ENCODE measurements around the gene GRHPR.

The GRHPR gene

DNA sequence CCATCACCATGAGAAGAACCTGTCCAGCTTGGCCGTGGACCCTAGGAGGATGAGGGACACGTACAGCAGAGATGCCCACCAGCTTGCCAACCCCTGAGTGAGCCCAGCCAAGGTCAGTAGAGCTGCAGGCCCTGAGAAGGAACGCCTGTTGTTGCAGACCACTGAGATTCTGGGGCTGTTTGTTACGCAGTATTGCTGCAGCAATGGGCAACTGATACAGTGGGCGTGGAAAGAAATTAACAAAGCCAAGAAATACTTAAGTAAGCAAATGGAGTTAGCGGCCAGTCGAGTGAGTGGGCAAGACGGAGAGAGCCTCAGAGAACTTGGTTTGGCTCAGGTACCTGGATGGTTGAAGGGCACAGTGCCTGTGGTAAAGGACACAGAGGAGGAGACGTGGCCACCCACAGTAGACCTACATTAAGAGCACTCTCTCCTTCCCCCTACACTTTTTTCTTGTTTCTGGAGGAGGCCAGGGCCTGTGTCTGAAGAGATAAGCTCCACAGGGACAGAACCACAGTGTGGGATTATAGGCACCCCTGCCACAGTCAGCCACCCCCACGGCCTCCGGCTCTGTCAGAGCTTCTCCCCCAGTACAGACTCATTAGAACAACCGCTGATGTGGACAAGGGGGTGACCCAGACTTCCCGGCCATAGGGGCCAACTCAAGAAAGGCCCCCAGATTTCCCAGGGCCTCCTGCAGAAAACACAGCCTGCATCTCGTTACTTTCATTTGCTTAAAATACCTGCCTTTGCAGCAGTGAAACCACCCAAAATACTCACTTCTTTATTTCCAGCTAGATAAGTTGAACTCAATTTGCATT is 40.1 kb upstream of the GRHPR start:
- peak overlapping the region; percentile 62 for H3K9ac ChIP-seq (ENCODE audit: low read length)
- peak overlapping the region; percentile 1 for H3K4me3 ChIP-seq (ENCODE audit: insufficient read depth, low read length, poor library complexity, severe bottlenecking)
- H3K27ac ChIP-seq (ENCODE audit: low read depth, low read length), result peak overlapping the region; percentile 97

DNA sequence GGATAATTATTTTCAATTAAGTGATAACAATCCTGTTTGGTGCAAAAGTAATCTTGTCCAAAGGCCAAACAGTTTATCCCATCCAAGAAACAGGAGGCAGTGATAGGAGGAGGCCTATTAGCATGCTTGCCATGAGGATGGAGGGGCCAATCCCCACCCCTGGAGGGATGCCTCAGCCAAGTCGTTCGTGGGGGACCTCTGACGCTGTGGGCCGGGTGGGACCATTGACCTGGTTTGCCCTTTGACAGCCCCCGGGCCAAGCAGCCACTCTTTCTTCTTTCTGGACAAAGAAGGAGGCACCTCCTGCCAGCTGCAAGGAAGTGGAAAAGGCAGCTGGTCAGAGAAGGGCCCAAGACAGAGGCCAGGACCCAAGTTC is 39.5 kb upstream of the GRHPR start:
- H3K9ac ChIP-seq (ENCODE audit: low read length), result peak overlapping the region; percentile 62
- H3F3A ChIP-seq (ENCODE audit: insufficient read depth), result peaks cover 87% of the 10 kb centered on the region
- H3K36me3 ChIP-seq (ENCODE audit: low read length), result peaks cover 3% of the 10 kb centered on the region; the same call in 1 of the 2 replicates
- H3K79me2 ChIP-seq (ENCODE audit: insufficient read depth, low read length), result no peaks in the 10 kb centered on the region; the same call in 1 of the 2 replicates
- TF ChIP-seq, protein P1, sequence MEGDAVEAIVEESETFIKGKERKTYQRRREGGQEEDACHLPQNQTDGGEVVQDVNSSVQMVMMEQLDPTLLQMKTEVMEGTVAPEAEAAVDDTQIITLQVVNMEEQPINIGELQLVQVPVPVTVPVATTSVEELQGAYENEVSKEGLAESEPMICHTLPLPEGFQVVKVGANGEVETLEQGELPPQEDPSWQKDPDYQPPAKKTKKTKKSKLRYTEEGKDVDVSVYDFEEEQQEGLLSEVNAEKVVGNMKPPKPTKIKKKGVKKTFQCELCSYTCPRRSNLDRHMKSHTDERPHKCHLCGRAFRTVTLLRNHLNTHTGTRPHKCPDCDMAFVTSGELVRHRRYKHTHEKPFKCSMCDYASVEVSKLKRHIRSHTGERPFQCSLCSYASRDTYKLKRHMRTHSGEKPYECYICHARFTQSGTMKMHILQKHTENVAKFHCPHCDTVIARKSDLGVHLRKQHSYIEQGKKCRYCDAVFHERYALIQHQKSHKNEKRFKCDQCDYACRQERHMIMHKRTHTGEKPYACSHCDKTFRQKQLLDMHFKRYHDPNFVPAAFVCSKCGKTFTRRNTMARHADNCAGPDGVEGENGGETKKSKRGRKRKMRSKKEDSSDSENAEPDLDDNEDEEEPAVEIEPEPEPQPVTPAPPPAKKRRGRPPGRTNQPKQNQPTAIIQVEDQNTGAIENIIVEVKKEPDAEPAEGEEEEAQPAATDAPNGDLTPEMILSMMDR (IDR thresholded peaks at IDR 0.05; ENCODE audit: insufficient read depth, low read length, poor library complexity, severe bottlenecking), result no peak
- TF ChIP-seq EZH2phosphoT487 (conservative IDR thresholded peaks at IDR 0.05; ENCODE audit: low read length), result no peak
- peak overlapping the region; percentile 97 for H3K27ac ChIP-seq (ENCODE audit: low read depth, low read length)
- no peaks in the 10 kb centered on the region for H4K20me1 ChIP-seq (ENCODE audit: low read depth, low read length)
- no peak overlapping the region for H2AFZ ChIP-seq (ENCODE audit: low read depth, low read length, severe bottlenecking)
- H3K4me2 ChIP-seq (ENCODE audit: low read depth, low read length, poor library complexity, severe bottlenecking), result peak overlapping the region; percentile 48
- 0 out of 2 replicates have a peak, but pooled peaks cover 4% of the 10 kb centered on the region for H3K9me3 ChIP-seq (ENCODE audit: insufficient read depth, low read length)
- H3K4me3 ChIP-seq (ENCODE audit: insufficient read depth, low read length, poor library complexity, severe bottlenecking), result no peak overlapping the region
- no peaks in the 10 kb centered on the region for H3K27me3 ChIP-seq (ENCODE audit: low read length)
- no peaks in the 10 kb centered on the region for H3K9me2 ChIP-seq (replicated peaks; ENCODE audit: insufficient read depth, low read length)

More for the DNA sequence above, 40.1 kb upstream of the GRHPR start:
- Histone ChIP-seq H3K36me3 (ENCODE audit: low read length) (peaks cover 3% of the 10 kb centered on the region; the same call in 1 of the 2 replicates), H3K27me3 (ENCODE audit: low read length) (no peaks in the 10 kb centered on the region), H3K4me2 (ENCODE audit: low read depth, low read length, poor library complexity, severe bottlenecking) (peak overlapping the region; percentile 48), H3F3A (ENCODE audit: insufficient read depth) (peaks cover 87% of the 10 kb centered on the region), H4K20me1 (ENCODE audit: low read depth, low read length) (no peaks in the 10 kb centered on the region), H3K9me3 (ENCODE audit: insufficient read depth, low read length) (0 out of 2 replicates have a peak, but pooled peaks cover 4% of the 10 kb centered on the region), H2AFZ (ENCODE audit: low read depth, low read length, severe bottlenecking) (no peak overlapping the region), H3K79me2 (ENCODE audit: insufficient read depth, low read length) (no peaks in the 10 kb centered on the region; the same call in 1 of the 2 replicates), H3K9me2 (replicated peaks; ENCODE audit: insufficient read depth, low read length) (no peaks in the 10 kb centered on the region)
- no peak for TF ChIP-seq EZH2phosphoT487 (conservative IDR thresholded peaks at IDR 0.05; ENCODE audit: low read length)
- TF ChIP-seq, protein P1 (IDR thresholded peaks at IDR 0.05; ENCODE audit: insufficient read depth, low read length, poor library complexity, severe bottlenecking), result no peak

DNA sequence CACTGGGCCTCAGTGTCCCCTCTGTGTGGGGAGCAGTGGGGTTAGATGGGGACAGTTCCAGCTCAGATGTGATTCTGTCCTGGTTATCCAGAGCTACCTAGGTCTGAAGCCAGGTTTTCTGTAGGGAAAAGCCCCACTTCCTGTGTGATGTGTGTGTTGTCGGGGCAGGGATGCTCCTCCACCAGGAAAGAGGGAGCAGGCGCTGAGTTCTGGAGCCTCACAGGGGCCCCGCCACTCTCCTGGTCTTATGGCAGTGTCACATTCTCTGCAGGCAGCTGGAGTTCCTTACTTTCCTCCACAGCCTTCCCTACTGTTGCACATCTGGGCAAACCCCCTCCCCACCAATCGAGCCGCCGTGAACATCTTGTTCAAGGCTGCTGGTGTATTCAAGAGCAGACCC is 39.1 kb upstream of the GRHPR start:
- Histone ChIP-seq H3K36me3 (ENCODE audit: low read length) (peaks cover 3% of the 10 kb centered on the region; the same call in 1 of the 2 replicates), H3K9me3 (ENCODE audit: insufficient read depth, low read length) (0 out of 2 replicates have a peak, but pooled peaks cover 4% of the 10 kb centered on the region), H3K4me2 (ENCODE audit: low read depth, low read length, poor library complexity, severe bottlenecking) (peak overlapping the region; percentile 48), H3K27me3 (ENCODE audit: low read length) (no peaks in the 10 kb centered on the region), H3F3A (ENCODE audit: insufficient read depth) (peaks cover 87% of the 10 kb centered on the region), H3K4me3 (ENCODE audit: insufficient read depth, low read length, poor library complexity, severe bottlenecking) (no peak overlapping the region), H3K9ac (ENCODE audit: low read length) (peak overlapping the region; percentile 62), H2AFZ (ENCODE audit: low read depth, low read length, severe bottlenecking) (no peak overlapping the region), H3K79me2 (ENCODE audit: insufficient read depth, low read length) (no peaks in the 10 kb centered on the region; the same call in 1 of the 2 replicates), H3K9me2 (replicated peaks; ENCODE audit: insufficient read depth, low read length) (no peaks in the 10 kb centered on the region), H4K20me1 (ENCODE audit: low read depth, low read length) (no peaks in the 10 kb centered on the region), H3K27ac (ENCODE audit: low read depth, low read length) (peak overlapping the region; percentile 97)
- TF ChIP-seq, protein P1 (IDR thresholded peaks at IDR 0.05; ENCODE audit: insufficient read depth, low read length, poor library complexity, severe bottlenecking), result no peak
- TF ChIP-seq EZH2phosphoT487 (conservative IDR thresholded peaks at IDR 0.05; ENCODE audit: low read length), result no peak
